Amniotic stem cell (primary cell): ENCODE data around the gene ANXA9.

Source experiments
- DNase-seq: peaks from one replicate; lab custom pipeline; 2025; lab: John Stamatoyannopoulos, UW

ANXA9 gene

GRCh38 chr1:150974580-150975478 lies 7.3 kb upstream of the ANXA9 start, which contains the start of gene CERS2:
TSS of gene CERS2 (minus strand) at chr1:150974835. CDS start at chr1:150969090, 5,745 bp downstream.
- peak; percentile 56 for DNase-seq

- no peak for DNase-seq
Measured at GRCh38 chr1:150976401-150976821, 5.7 kb upstream of the ANXA9 start.

GRCh38 chr1:150976879-150977694 lies 5.0 kb upstream of the ANXA9 start:
- peak; percentile 21 for DNase-seq

- peak; percentile 71 for DNase-seq
Measured at GRCh38 chr1:150979092-150980056, 2.7 kb upstream of the ANXA9 start.

GRCh38 chr1:150981177-150981804 lies 801 bp upstream of the ANXA9 start:
- DNase-seq: no peak

GRCh38 chr1:150985179-150985825 lies 3.2 kb downstream of the ANXA9 start:
- no peak for DNase-seq

GRCh38 chr1:150987924-150988323 lies 5.8 kb downstream of the ANXA9 start:
- no peak for DNase-seq

GRCh38 chr1:150992626-150993025 lies 10.5 kb downstream of the ANXA9 start:
- DNase-seq: no peak

- DNase-seq: no peak
Measured at GRCh38 chr1:150994248-150994647, 12.2 kb downstream of the ANXA9 start.

GRCh38 chr1:150995460-150995859 lies 13.4 kb downstream of the ANXA9 start:
- DNase-seq: no peak

GRCh38 chr1:150995896-150996295 lies 13.8 kb downstream of the ANXA9 start:
- no peak for DNase-seq

GRCh38 chr1:150997126-150997872 lies 15.2 kb downstream of the ANXA9 start:
- DNase-seq: no peak

GRCh38 chr1:150997949-150998348 lies 15.9 kb downstream of the ANXA9 start:
- no peak for DNase-seq

GRCh38 chr1:150999051-150999674 lies 17.1 kb downstream of the ANXA9 start:
- no peak for DNase-seq

GRCh38 chr1:150999926-151000325 lies 17.8 kb downstream of the ANXA9 start:
- no peak for DNase-seq

- DNase-seq: no peak
Measured at GRCh38 chr1:151000408-151000807, 18.3 kb downstream of the ANXA9 start.

- DNase-seq: no peak
Measured at GRCh38 chr1:151001602-151002001, 19.5 kb downstream of the ANXA9 start.

GRCh38 chr1:151002051-151002450 lies 20.0 kb downstream of the ANXA9 start:
- no peak for DNase-seq

- no peak for DNase-seq
Measured at GRCh38 chr1:151002611-151003010, 20.5 kb downstream of the ANXA9 start.
